Cardiac septum (tissue), 1 donor: Measurements from ENCODE around the gene ANKRD44. TPM values are rescaled to one million over a fixed set of nuclear protein-coding genes. Genes with fewer than 3 reads are reported as not detected.

Source experiments
- DNase-seq: peaks from one replicate; pipeline ENCODE4 v3.0.0-alpha.2; 2020; ENCODE audit warnings: low spot score
- intact Hi-C: fragments of 100-400 bp; cut with DNase I; formaldehyde crosslinking; loops from one replicate; pipeline ENCODE4 v1.14.0; 2022
- total RNA-seq: library from RNA; stranded (reverse); fragmentation: NEBNext Ultra II Directional; extraction: Animal tissue kit (Norgen Biotek cat#: 25700); gene quantifications from one replicate; pipeline ENCODE4 v1.2.1, GENCODE V29; 2021
- donor health status: DM: no; HTN: no; CAD: no.

Gene ANKRD44
- total RNA-seq, 1 donor from 2014 or later: 6.4 TPM

DNA sequence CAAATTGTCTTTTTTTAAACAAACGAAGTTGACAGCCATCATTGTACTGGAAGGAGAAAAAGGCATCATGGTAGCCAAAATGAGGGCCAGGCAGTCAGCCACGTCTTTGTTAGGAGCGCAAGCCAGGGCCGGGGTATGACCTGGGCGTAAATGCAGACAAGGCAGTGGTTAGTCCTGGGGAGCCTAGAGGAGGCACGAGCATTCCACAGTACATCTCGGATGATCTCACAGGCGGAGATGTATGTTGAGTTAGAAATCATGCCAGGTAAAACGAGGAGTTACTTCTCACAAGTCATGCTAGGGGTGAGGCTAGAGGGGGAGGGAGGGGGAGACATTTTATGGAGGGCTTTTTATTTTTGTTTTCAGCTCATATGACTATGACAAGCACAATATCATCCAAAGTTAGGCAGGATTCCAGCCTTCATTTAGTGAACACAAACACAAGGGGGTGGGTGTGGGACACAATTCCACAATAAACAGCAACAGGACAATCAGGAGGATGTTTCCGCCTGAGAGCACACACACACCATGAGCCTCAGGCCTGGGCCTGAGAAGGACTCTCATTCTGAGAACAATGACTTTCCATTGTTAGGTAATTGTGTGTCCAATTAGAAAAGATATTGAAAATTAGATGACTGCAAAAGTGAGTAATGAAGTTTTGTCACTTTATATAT lies 319.7 kb downstream of the ANKRD44 start:
- no peak for DNase-seq
- intact Hi-C loops: no loop called here

DNA sequence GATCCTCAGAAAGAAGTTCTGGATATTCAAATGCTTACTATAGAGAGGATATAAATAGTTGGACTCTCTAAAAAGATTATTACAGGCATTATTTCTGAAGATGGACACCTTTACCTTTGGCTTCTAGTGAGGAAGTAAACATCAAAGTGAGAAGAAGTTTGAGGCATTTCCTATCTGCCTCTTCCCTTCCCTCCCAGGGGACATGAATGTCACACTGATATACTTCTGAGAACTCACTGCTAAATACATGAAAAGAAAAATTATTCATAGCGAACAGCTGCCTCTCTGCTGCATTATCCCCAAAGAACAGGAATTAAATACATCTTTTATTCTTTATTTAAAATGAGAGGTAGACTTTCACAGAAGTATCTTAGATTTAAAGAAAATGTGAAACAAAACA lies 320.5 kb downstream of the ANKRD44 start:
- no peak for DNase-seq
- intact Hi-C loops: no loop called here

DNA sequence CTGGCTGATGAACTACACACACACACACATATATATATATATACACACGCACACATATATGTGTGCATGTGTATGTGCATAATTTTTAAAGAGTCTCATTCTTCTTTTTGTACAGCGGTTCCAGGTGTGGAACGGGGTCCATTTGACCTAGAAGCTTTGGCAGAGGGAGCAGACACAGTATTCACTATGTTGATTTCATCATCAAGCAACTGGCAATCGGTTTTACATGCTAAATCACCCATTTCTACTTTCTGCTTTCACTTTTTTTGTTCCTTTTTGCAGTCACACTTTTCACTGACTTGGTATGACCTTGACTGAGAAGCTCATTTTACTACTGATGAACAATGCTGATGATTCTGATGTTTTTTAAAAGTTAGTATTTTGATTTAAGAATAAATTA lies 321.1 kb downstream of the ANKRD44 start:
- DNase-seq: no peak
- intact Hi-C loops: loop anchor here (5.0 kb wide), 1 partner anchor 62 kb away; the partner anchor contains the start of gene PGAP1

DNA sequence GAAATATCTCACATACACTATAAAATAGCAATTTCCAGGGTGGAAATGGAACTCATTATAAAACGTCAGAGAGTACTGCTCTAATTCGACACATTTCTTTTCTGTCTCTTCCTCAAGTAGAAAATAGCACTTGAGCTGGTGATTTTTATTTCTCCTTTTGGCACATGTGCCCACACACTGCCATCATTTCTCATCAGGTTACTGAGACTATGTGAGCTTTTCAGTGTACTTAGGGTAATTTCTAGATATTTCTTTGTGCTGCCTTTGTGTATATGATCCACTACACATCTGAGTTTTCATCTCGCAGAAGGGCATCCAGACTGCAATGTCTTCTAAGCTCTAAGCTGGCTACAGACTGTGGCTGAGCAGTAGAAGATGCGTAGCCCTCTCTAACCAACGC lies 321.9 kb downstream of the ANKRD44 start:
- no peak for DNase-seq
- intact Hi-C loops: loop anchor here (5.0 kb wide), 1 partner anchor 61 kb away; the partner anchor contains the start of gene PGAP1

GRCh38 chr2:196987649-196988364 lies 322.8 kb downstream of the ANKRD44 start:
- intact Hi-C loops: loop anchor here (5.0 kb wide), 1 partner anchor 61 kb away; the partner anchor contains the start of gene PGAP1
- no peak for DNase-seq

- intact Hi-C loops: loop anchor here (5.0 kb wide), 1 partner anchor 60 kb away; the partner anchor contains the start of gene PGAP1
- DNase-seq: no peak
These were observed 323.3 kb downstream of the ANKRD44 start for GRCh38 chr2:196987298-196987648.

GRCh38 chr2:196985511-196986183 lies 324.9 kb downstream of the ANKRD44 start:
- DNase-seq: no peak
- intact Hi-C loops: loop anchor here (5.0 kb wide), 1 partner anchor 58 kb away; the partner anchor contains the start of gene PGAP1

DNA sequence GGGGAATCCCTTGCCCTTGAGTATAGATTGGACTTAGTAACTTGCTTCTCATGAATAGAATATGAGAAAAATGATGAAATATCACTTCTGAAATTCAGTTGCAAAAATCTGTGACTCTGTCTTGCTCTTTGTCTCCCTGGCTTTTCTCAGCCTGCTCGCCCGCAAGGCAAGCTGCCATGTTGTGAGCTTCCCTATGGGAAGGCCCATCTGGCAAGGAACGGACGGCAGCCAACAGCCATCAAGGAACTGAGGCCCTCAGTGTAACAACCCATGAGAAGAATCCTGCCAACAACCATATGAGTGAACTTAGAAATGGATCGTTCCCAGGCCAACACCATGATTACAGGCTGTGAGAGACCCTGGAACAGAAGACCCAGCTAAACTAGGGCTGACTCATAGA lies 325.7 kb downstream of the ANKRD44 start:
- DNase-seq: no peak
- intact Hi-C loops: loop anchor here (5.0 kb wide), 1 partner anchor 58 kb away; the partner anchor contains the start of gene PGAP1

GRCh38 chr2:196983934-196984333 lies 326.6 kb downstream of the ANKRD44 start:
- DNase-seq: no peak
- intact Hi-C loops: no loop called here

- intact Hi-C loops: no loop called here
- no peak for DNase-seq
These were observed 330.1 kb downstream of the ANKRD44 start for GRCh38 chr2:196980473-196980872.

DNA sequence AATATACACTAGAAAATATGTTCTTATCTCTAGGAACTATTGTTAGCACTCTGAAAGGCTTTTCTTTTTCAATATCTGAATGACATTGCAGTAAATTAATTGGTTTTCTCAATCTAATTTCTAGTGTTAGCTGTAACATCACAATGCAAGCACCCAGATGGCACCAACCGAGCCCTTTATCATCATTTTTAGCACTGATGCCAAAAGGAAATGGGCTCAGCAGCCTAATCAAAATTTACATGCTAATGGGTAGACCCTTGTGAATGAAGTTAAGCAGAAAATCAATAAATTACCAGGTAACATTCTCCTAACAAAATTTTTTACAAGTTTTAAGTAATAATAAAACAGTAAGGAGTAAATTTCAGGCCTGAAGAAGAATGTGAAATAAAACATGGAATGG lies 330.6 kb downstream of the ANKRD44 start:
- intact Hi-C loops: no loop called here
- no peak for DNase-seq

DNA sequence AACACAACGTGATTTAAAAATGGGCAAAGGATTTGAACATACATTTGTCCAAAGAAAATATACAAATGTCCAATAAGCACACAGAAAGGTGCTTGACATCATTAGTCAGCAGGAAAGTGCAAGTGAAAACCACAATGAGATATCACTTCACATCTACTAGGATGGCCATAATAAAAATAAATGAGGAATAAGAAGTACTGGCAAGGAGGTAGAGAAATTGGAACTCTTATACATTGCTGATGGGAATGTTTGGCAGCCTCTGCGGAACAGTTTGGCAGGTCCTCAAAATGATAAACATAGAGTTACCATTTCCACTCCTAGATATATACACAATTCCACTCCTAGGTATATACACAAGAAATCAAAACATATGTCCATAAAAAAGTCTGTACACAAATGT lies 333.1 kb downstream of the ANKRD44 start:
- no peak for DNase-seq
- intact Hi-C loops: no loop called here

DNA sequence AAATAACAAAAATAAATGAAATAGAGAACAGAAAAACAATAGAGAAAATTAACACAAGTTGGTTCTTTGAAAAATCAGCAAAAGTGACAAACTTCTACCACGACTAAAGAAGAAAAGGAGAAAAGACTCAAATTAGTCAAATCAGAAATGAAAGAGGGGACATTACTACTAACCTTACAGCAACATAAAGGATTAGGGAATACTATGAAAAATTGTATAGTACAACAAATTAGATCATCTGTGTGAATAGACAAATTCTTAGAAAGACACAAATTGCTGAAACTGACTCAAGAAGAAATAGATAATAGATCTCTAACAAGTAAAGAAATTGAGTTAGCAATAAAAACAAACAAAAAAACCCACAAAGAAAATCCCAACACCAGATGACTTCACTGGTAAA lies 335.6 kb downstream of the ANKRD44 start:
- intact Hi-C loops: no loop called here
- DNase-seq: no peak

GRCh38 chr2:196971574-196972279 lies 338.9 kb downstream of the ANKRD44 start:
- DNase-seq: no peak
- intact Hi-C loops: no loop called here

GRCh38 chr2:196970099-196970498 lies 340.5 kb downstream of the ANKRD44 start:
- no peak for DNase-seq
- intact Hi-C loops: no loop called here

- intact Hi-C loops: no loop called here
- DNase-seq: no peak
These were observed 342.1 kb downstream of the ANKRD44 start for GRCh38 chr2:196968516-196968915.

DNA sequence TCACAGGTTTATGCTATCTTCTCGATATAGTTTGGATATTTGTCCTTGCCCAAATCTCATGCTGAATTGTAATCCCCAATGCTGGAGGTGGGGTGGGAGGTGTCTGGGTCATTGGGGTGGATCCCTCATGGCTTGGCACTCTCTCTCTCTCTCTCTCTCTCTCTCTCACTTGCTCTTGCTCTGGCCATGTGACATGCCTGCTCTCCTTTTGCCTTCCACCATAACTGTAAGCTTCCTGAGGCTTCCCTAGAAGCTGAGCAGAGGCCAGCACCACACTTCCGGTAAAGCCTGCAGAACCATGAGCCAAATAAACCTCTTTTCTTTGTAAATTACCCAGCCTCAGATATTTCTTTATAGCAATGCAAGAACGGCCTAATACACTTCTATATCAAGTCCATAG lies 342.8 kb downstream of the ANKRD44 start:
- intact Hi-C loops: no loop called here
- no peak for DNase-seq

DNA sequence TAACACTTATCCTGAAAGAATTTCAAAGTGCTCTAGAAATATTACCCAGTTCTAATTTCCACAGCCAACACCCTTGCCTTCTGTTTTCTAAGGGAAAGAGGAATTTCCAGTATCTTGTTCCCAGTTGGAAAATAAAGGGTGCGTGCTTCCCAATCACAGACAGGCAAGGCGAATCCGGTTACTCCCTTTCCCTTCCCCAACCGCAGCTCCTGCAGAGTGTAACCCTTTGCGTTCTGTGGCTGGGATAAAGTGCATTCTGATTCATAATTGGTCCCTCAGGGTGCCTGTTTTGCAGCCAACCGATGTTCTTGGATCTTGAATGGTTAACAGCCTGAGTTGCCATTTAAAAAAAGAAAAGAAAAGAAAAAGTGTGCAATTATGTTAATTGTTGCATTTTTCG lies 343.5 kb downstream of the ANKRD44 start:
- DNase-seq: no peak
- intact Hi-C loops: no loop called here

GRCh38 chr2:196966061-196966460 lies 344.5 kb downstream of the ANKRD44 start:
- no peak for DNase-seq
- intact Hi-C loops: no loop called here

- intact Hi-C loops: no loop called here
- DNase-seq: no peak
These were observed 344.9 kb downstream of the ANKRD44 start for GRCh38 chr2:196965651-196966050.
